ENCODE measurements around the gene ACTG1.

Gene ACTG1

DNA sequence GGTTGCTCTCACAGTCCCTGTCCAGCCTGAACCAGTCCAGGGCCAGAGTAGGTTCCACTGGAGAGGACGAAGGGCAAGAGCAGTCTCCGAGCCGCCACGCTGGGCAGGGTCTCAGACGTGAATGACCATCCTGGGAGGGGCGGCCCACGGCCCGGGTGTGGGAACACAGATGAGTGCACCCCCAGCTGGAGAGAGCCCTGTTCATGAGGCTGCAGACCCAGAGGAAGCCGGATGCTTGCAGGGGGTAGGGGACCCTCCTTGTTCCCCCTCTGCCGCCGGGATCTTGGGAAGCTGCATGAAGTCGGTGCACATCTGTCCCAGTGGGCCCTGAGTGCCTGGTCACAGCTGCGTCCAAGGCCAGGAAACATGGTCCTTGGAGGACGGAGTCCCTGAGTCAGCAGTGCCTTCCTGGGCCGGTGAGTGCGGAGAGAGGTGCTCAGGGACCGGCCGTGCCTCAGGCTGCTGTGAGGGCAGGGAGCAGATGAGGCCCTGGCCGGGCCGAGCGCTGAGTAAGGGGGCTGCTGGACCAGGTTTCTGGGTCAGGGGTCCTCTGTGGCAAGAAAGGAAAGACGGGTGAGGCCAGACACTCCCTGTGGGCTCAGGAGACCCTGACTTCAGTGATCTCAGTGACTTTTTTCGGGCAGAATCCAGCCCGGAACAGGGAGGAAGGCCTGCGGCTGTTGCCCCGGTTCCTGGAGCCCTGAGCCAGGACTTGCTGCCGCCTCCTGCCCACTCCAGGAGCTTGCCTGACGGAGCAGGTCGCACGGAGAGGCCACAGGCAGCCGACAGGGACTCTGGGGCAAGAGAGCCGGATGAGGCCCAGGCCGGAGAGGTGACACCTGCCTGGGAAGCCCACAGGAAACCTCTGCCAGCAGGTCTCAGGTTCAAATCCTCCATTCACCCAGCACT, 45.8 kb downstream of the ACTG1 start:
- Histone ChIP-seq H2BK5ac (ENCODE audit: low read depth, low read length, poor library complexity, severe bottlenecking) (no peak overlapping the region), H3K23ac (ENCODE audit: low read length in 2 of 2) (no peak overlapping the region), H3K9me3 (ENCODE audit: control insufficient read depth, low read length) (no peaks in the 10 kb centered on the region), H3K9ac (ENCODE audit: low read length) (no peak overlapping the region), H3K79me1 (replicated peaks; ENCODE audit: low read length, poor library complexity, severe bottlenecking) (no peaks in the 10 kb centered on the region), H3K4me1 (ENCODE audit: control insufficient read depth, insufficient read depth, low read depth, low read length) (peaks cover 15% of the 10 kb centered on the region), H2BK12ac (ENCODE audit: low read length in 2 of 2) (no peak overlapping the region), H3K36me3 (ENCODE audit: control insufficient read depth in 1 of 2, insufficient read depth in 2 of 2, low read depth in 1 of 2, low read length in 2 of 2) (peaks cover 21 to 27% of the 10 kb centered on the region in 2 experiments), H3K27ac (ENCODE audit: low read length, poor library complexity, severe bottlenecking) (no peak overlapping the region), H3K14ac (ENCODE audit: low read length in 2 of 2) (no peak overlapping the region), H2AK5ac (ENCODE audit: low read length, severe bottlenecking) (no peak overlapping the region), H3K4me3 (ENCODE audit: insufficient read depth in 1 of 2, low read depth in 1 of 2, low read length in 2 of 2) (no peak overlapping the region), H3K18ac (ENCODE audit: low read depth in 1 of 2, low read length in 2 of 2) (no peak overlapping the region), H3K4me2 (ENCODE audit: low read length, poor library complexity, severe bottlenecking) (no peak overlapping the region), H3K4ac (ENCODE audit: low read depth in 1 of 2, low read length in 2 of 2) (no peak overlapping the region), H2BK15ac (ENCODE audit: low read depth, poor library complexity, severe bottlenecking) (no peak overlapping the region), H2AFZ (ENCODE audit: low read depth, low read length) (no peak overlapping the region), H4K8ac (ENCODE audit: low read length) (no peak overlapping the region), H3K27me3 (ENCODE audit: control insufficient read depth in 1 of 2, insufficient read depth in 1 of 2, low read length in 2 of 2) (no peaks in the 10 kb centered on the region), H2BK120ac (ENCODE audit: low read depth, low read length) (no peak overlapping the region), H4K91ac (ENCODE audit: low read length) (peak overlapping the region; percentile 8)
- WGBS, result 85% methylated on average over 32 of the region's 33 CpGs
- DNase-seq, result no peak

DNA sequence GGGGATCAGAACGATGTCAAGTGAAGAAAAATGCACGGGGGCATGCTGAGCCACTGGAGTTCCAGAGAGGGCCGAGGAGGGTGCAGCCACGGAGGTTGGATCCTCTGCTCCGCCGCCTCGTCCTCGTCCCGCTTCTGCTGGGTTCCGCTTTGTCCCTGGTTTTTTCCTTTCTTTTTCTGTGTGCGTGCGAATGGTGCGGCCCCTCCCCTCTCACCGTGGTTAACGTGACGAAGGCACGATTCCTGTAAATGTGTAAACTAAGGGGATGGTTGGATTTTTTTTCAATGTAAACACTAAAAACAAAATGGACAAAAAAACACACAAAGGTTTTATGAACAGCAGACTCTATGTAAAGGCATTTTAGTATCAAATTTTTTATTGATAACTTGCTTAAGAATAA, 46.7 kb downstream of the ACTG1 start:
- 90% methylated on average over 10 of the region's 17 CpGs for WGBS
- Histone ChIP-seq H4K8ac (ENCODE audit: low read length) (no peak overlapping the region), H2BK120ac (ENCODE audit: low read depth, low read length) (no peak overlapping the region)

DNA sequence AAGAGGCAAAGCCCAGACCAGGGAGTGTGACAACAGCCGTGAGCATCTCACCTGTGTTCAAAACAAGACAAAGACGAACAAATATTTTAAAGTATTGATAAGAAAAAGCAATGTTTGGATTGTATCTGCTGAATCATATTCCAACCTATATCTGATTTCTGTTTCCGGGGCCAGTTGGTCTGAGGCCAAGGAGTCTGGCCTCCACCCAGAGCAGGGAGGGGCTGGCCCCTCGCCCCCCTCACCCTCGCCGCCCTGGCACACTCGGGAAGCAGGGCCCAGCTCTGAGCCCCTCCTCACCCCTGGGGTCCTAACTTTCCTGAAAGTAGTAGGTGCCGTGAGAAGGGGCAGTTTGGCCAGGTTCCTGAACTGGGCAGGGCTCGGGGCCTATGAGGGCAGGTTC, 48.0 kb downstream of the ACTG1 start:
- 88% methylated on average over 8 of the region's 9 CpGs for WGBS
- H2AK5ac ChIP-seq (ENCODE audit: low read length, severe bottlenecking), result no peak overlapping the region
- H2AFZ ChIP-seq (ENCODE audit: low read depth, low read length), result no peak overlapping the region
- H2BK12ac ChIP-seq (ENCODE audit: low read length in 2 of 2), result no peak overlapping the region
- no peak overlapping the region for H4K91ac ChIP-seq (ENCODE audit: low read length)
- H3K4me1 ChIP-seq (ENCODE audit: control insufficient read depth, insufficient read depth, low read depth, low read length), result peaks cover 15% of the 10 kb centered on the region
- H3K4ac ChIP-seq (ENCODE audit: low read depth in 1 of 2, low read length in 2 of 2), result no peak overlapping the region
- no peak overlapping the region for H2BK120ac ChIP-seq (ENCODE audit: low read depth, low read length)
- no peak overlapping the region for H4K8ac ChIP-seq (ENCODE audit: low read length)
- DNase-seq, result no peak
- no peak overlapping the region for H2BK15ac ChIP-seq (ENCODE audit: low read depth, poor library complexity, severe bottlenecking)
- H3K14ac ChIP-seq (ENCODE audit: low read length in 2 of 2), result no peak overlapping the region
- no peak overlapping the region for H3K4me2 ChIP-seq (ENCODE audit: low read length, poor library complexity, severe bottlenecking)
- H3K23ac ChIP-seq (ENCODE audit: low read length in 2 of 2), result no peak overlapping the region
- H3K36me3 ChIP-seq (ENCODE audit: control insufficient read depth in 1 of 2, insufficient read depth in 2 of 2, low read depth in 1 of 2, low read length in 2 of 2), result peaks cover 21 to 49% of the 10 kb centered on the region in 2 experiments
- no peaks in the 10 kb centered on the region for H3K79me1 ChIP-seq (replicated peaks; ENCODE audit: low read length, poor library complexity, severe bottlenecking)
- no peak overlapping the region for H3K4me3 ChIP-seq (ENCODE audit: insufficient read depth in 1 of 2, low read depth in 1 of 2, low read length in 2 of 2)
- no peak overlapping the region for H2BK5ac ChIP-seq (ENCODE audit: low read depth, low read length, poor library complexity, severe bottlenecking)
- H3K27ac ChIP-seq (ENCODE audit: low read length, poor library complexity, severe bottlenecking), result no peak overlapping the region
- no peak overlapping the region for H3K18ac ChIP-seq (ENCODE audit: low read depth in 1 of 2, low read length in 2 of 2)
- H3K9me3 ChIP-seq (ENCODE audit: control insufficient read depth, low read length), result no peaks in the 10 kb centered on the region
- H3K9ac ChIP-seq (ENCODE audit: low read length), result no peak overlapping the region
- H3K27me3 ChIP-seq (ENCODE audit: control insufficient read depth in 1 of 2, insufficient read depth in 1 of 2, low read length in 2 of 2), result no peaks in the 10 kb centered on the region

More for the DNA sequence above, 46.7 kb downstream of the ACTG1 start:
- Histone ChIP-seq H2AFZ (ENCODE audit: low read depth, low read length) (no peak overlapping the region), H3K9ac (ENCODE audit: low read length) (no peak overlapping the region), H3K4me1 (ENCODE audit: control insufficient read depth, insufficient read depth, low read depth, low read length) (peaks cover 15% of the 10 kb centered on the region), H2BK5ac (ENCODE audit: low read depth, low read length, poor library complexity, severe bottlenecking) (no peak overlapping the region), H3K23ac (ENCODE audit: low read length in 2 of 2) (no peak overlapping the region), H3K9me3 (ENCODE audit: control insufficient read depth, low read length) (no peaks in the 10 kb centered on the region), H3K4me3 (ENCODE audit: insufficient read depth in 1 of 2, low read depth in 1 of 2, low read length in 2 of 2) (no peak overlapping the region), H3K79me1 (replicated peaks; ENCODE audit: low read length, poor library complexity, severe bottlenecking) (no peaks in the 10 kb centered on the region), H2AK5ac (ENCODE audit: low read length, severe bottlenecking) (no peak overlapping the region), H3K27me3 (ENCODE audit: control insufficient read depth in 1 of 2, insufficient read depth in 1 of 2, low read length in 2 of 2) (no peaks in the 10 kb centered on the region), H2BK12ac (ENCODE audit: low read length in 2 of 2) (no peak overlapping the region), H3K4me2 (ENCODE audit: low read length, poor library complexity, severe bottlenecking) (no peak overlapping the region), H3K18ac (ENCODE audit: low read depth in 1 of 2, low read length in 2 of 2) (no peak overlapping the region), H3K14ac (ENCODE audit: low read length in 2 of 2) (no peak overlapping the region), H4K91ac (ENCODE audit: low read length) (no peak overlapping the region), H3K27ac (ENCODE audit: low read length, poor library complexity, severe bottlenecking) (no peak overlapping the region), H3K4ac (ENCODE audit: low read depth in 1 of 2, low read length in 2 of 2) (no peak overlapping the region), H2BK15ac (ENCODE audit: low read depth, poor library complexity, severe bottlenecking) (no peak overlapping the region), H3K36me3 (ENCODE audit: control insufficient read depth in 1 of 2, insufficient read depth in 2 of 2, low read depth in 1 of 2, low read length in 2 of 2) (peaks cover 21 to 36% of the 10 kb centered on the region in 2 experiments)
- DNase-seq, result peak; percentile 26

DNA sequence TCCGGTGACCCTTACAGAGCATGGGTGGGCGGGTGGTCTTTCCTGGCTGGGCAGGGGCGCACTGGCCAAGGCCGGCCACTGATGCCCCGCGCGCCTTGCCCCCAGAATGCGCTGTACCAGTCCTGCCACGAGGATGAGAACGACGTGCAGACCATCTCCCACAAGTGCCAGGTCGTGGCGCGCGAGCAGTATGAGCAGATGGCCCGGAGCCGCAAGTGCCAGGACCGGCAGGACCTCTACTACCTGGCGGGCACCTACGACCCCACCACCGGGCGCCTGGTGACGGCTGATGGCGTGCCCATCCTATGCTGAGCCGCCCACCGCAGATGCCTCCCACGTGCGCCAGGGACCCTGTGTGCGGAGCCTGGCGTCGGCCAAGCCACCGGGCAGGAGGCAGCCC, 49.1 kb downstream of the ACTG1 start:
- no peaks in the 10 kb centered on the region for H3K79me1 ChIP-seq (replicated peaks; ENCODE audit: low read length, poor library complexity, severe bottlenecking)
- H2BK15ac ChIP-seq (ENCODE audit: low read depth, poor library complexity, severe bottlenecking), result no peak overlapping the region
- no peak overlapping the region for H3K4ac ChIP-seq (ENCODE audit: low read depth in 1 of 2, low read length in 2 of 2)
- H2BK5ac ChIP-seq (ENCODE audit: low read depth, low read length, poor library complexity, severe bottlenecking), result no peak overlapping the region
- H4K91ac ChIP-seq (ENCODE audit: low read length), result no peak overlapping the region
- H3K9me3 ChIP-seq (ENCODE audit: control insufficient read depth, low read length), result no peaks in the 10 kb centered on the region
- no peak overlapping the region for H2AFZ ChIP-seq (ENCODE audit: low read depth, low read length)
- no peak overlapping the region for H3K27ac ChIP-seq (ENCODE audit: low read length, poor library complexity, severe bottlenecking)
- H3K4me2 ChIP-seq (ENCODE audit: low read length, poor library complexity, severe bottlenecking), result no peak overlapping the region
- 98% methylated on average over 32 of the region's 32 CpGs for WGBS
- H3K4me3 ChIP-seq (ENCODE audit: insufficient read depth in 1 of 2, low read depth in 1 of 2, low read length in 2 of 2), result no peak overlapping the region
- no peak for DNase-seq
- no peak overlapping the region for H4K8ac ChIP-seq (ENCODE audit: low read length)
- peaks cover 21 to 60% of the 10 kb centered on the region in 2 experiments for H3K36me3 ChIP-seq (ENCODE audit: control insufficient read depth in 1 of 2, insufficient read depth in 2 of 2, low read depth in 1 of 2, low read length in 2 of 2)
- H3K9ac ChIP-seq (ENCODE audit: low read length), result no peak overlapping the region
- H3K23ac ChIP-seq (ENCODE audit: low read length in 2 of 2), result no peak overlapping the region
- H2BK12ac ChIP-seq (ENCODE audit: low read length in 2 of 2), result no peak overlapping the region
- peaks cover 15% of the 10 kb centered on the region for H3K4me1 ChIP-seq (ENCODE audit: control insufficient read depth, insufficient read depth, low read depth, low read length)
- no peak overlapping the region for H3K14ac ChIP-seq (ENCODE audit: low read length in 2 of 2)
- no peaks in the 10 kb centered on the region for H3K27me3 ChIP-seq (ENCODE audit: control insufficient read depth in 1 of 2, insufficient read depth in 1 of 2, low read length in 2 of 2)
- no peak overlapping the region for H2BK120ac ChIP-seq (ENCODE audit: low read depth, low read length)
- H3K18ac ChIP-seq (ENCODE audit: low read depth in 1 of 2, low read length in 2 of 2), result no peak overlapping the region
- no peak overlapping the region for H2AK5ac ChIP-seq (ENCODE audit: low read length, severe bottlenecking)

Measured in mesenchymal stem cell (in vitro differentiated cells and primary cell).